ENCODE measurements around the gene CLIC4.

CLIC4 gene

GRCh38 chr1:24862775-24863483, 117.7 kb downstream of the CLIC4 start:
- no peak for DNase-seq

GRCh38 chr1:24864370-24864777, 119.1 kb downstream of the CLIC4 start:
- DNase-seq, result no peak

GRCh38 chr1:24865168-24865567, 119.9 kb downstream of the CLIC4 start:
- DNase-seq, result no peak

GRCh38 chr1:24865587-24865986, 120.3 kb downstream of the CLIC4 start:
- DNase-seq, result no peak

- DNase-seq, result no peak
Measured at GRCh38 chr1:24866211-24867083, 121.2 kb downstream of the CLIC4 start.

GRCh38 chr1:24867084-24867870, 122.0 kb downstream of the CLIC4 start:
- no peak for DNase-seq

GRCh38 chr1:24868016-24868875, 123.0 kb downstream of the CLIC4 start:
- no peak for DNase-seq

GRCh38 chr1:24870551-24871195, 125.4 kb downstream of the CLIC4 start:
- DNase-seq, result no peak

- no peak for DNase-seq
Measured at GRCh38 chr1:24871306-24871901, 126.2 kb downstream of the CLIC4 start.

GRCh38 chr1:24872061-24872850, 127.0 kb downstream of the CLIC4 start:
- no peak for DNase-seq

- DNase-seq, result no peak
Measured at GRCh38 chr1:24873148-24873547, 127.9 kb downstream of the CLIC4 start.

- DNase-seq, result no peak
Measured at GRCh38 chr1:24874056-24874455, 128.8 kb downstream of the CLIC4 start.

- no peak for DNase-seq
Measured at GRCh38 chr1:24874611-24875234, 129.5 kb downstream of the CLIC4 start.

GRCh38 chr1:24875257-24875656, 130.0 kb downstream of the CLIC4 start:
- DNase-seq, result no peak

- no peak for DNase-seq
Measured at GRCh38 chr1:24875991-24876506, 130.8 kb downstream of the CLIC4 start.

GRCh38 chr1:24878045-24878444, 132.8 kb downstream of the CLIC4 start:
- no peak for DNase-seq

- DNase-seq, result no peak
Measured at GRCh38 chr1:24878775-24879742, 133.8 kb downstream of the CLIC4 start.

- no peak for DNase-seq
Measured at GRCh38 chr1:24881034-24881433, 135.8 kb downstream of the CLIC4 start.

GRCh38 chr1:24884751-24885150, 139.5 kb downstream of the CLIC4 start:
- DNase-seq, result no peak

Data from NCI-H1417 (cell line).